Measurements from ENCODE around the gene ACO2. TPM values are rescaled to one million over a fixed set of nuclear protein-coding genes. Genes with fewer than 3 reads are reported as not detected.
"Not testable (repeated sequence)": the region's sequence is repeated elsewhere in the genome, so short reads cannot be mapped to it uniquely, and the experiment has no call there.

The ACO2 gene
- total and polyA plus RNA-seq, 2 of the 4 experiments (the other 2 are of a cell fraction): 71.3 to 72.9 TPM

DNA sequence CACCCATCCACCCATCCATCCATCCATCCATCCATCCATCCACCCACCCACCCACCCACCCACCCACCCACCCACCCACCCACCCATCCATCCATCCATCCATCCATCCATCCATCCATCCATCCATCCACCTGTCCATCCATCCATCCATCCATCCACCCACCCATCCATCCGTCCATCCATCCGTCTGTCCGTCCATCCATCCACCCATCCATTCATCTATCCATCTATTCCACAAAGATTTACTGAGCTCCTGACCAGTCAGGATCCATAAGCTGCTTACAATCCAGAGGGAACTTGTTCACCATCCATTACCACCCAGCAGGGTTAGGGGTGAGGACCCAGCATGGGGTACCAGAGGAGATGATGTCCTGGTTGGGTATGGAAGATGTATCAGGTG is 103.4 kb downstream of the ACO2 start:
- H3K14ac ChIP-seq (replicated peaks; ENCODE audit: low read depth, low read length); H3K9me1 ChIP-seq (ENCODE audit: insufficient read depth, low read length); H4K5ac ChIP-seq (ENCODE audit: low read depth, low read length); BruUV-seq (replicated peaks); H2BK20ac ChIP-seq (ENCODE audit: low read depth, low read length); H3K56ac ChIP-seq (ENCODE audit: extremely low read depth, insufficient read depth, low read length); H4K20me1 ChIP-seq (ENCODE audit: insufficient read depth, low read length); H2BK5ac ChIP-seq (ENCODE audit: low read depth, low read length, poor library complexity, severe bottlenecking); H3K4me2 ChIP-seq (ENCODE audit: low read depth, low read length); H2AFZ ChIP-seq (replicated peaks; ENCODE audit: low read length, poor library complexity); H4K91ac ChIP-seq (ENCODE audit: insufficient read depth, low read depth, low read length); H2AK9ac ChIP-seq (replicated peaks; ENCODE audit: low read depth, low read length, poor library complexity); H3K23ac ChIP-seq (ENCODE audit: low read depth, low read length); dilution Hi-C loops (cut with HindIII; ENCODE audit: low sequenced_read_pairs, unreplicated experiment); CTCF ChIA-PET; H3K27ac ChIP-seq (ENCODE audit: insufficient read depth, low read length); ATAC-seq (ENCODE audit: low read depth); POLR2A ChIA-PET (ENCODE audit: unreplicated experiment); H3K9me3 ChIP-seq (ENCODE audit: control insufficient read depth, insufficient read depth, low read length); in situ Hi-C loops (cut with MboI; ENCODE audit: low sequenced_read_pairs); H3K4me1 ChIP-seq (ENCODE audit: control insufficient read depth, insufficient read depth, low read length); H3K4me3 ChIP-seq (ENCODE audit: insufficient read depth, low read depth, low read length); H3K27me3 ChIP-seq (ENCODE audit: control insufficient read depth, insufficient read depth, low read length); H2AK5ac ChIP-seq (ENCODE audit: low read depth, low read length); H3K18ac ChIP-seq (ENCODE audit: low read depth, low read length); H3K9ac ChIP-seq (ENCODE audit: low read depth, low read length); H2BK120ac ChIP-seq (ENCODE audit: low read depth, low read length); DNase-seq; intact Hi-C loops (cut with micrococcal nuclease); H4K8ac ChIP-seq (ENCODE audit: low read depth in 2 of 2, low read length in 2 of 2); H2BK15ac ChIP-seq (ENCODE audit: low read depth, low read length); H3K4ac ChIP-seq (ENCODE audit: low read depth, low read length): not testable (repeated sequence)
- H3K36me3 ChIP-seq (ENCODE audit: control insufficient read depth, insufficient read depth, low read length): peaks cover 48% of the 10 kb centered on the region; the same call in 1 of the 2 replicates
- peaks cover 4 to 44% of the 10 kb centered on the region in 2 experiments for H3K79me1 ChIP-seq (ENCODE audit: low read depth in 1 of 2, low read length in 2 of 2)
- WGBS, 2 experiments (ENCODE audit: extremely low coverage in 2 of 2, insufficient read length in 1 of 2): 83% methylated on average over 3 of the region's 3 CpGs; no CpG with 5 or more reads in 1 of the 2 experiments
